Liver (tissue), 9 donors: ENCODE data around the gene COQ2. TPM values are rescaled to one million over a fixed set of nuclear protein-coding genes. Genes with fewer than 3 reads are reported as not detected.
A peak's percentile ranks its signal among the peaks of the same experiment; 100 is the strongest.
"Not testable (repeated sequence)": the region's sequence is repeated elsewhere in the genome, so short reads cannot be mapped to it uniquely, and the experiment has no call there.

Source experiments
- DNase-seq: peaks from one replicate; pipeline ENCODE4 v3.0.0-alpha.2; 2017; ENCODE audit warnings: low spot score
- H3K27ac ChIP-seq, 2 donors: one replicate each; pipeline ENCODE4 v1.7.0; 2013; ENCODE audit warnings: inconsistent platforms in 2 of 2, low read length in 2 of 2, control low read depth in 1 of 2, low read depth in 1 of 2, mild to moderate bottlenecking in 1 of 2
- H3K27me3 ChIP-seq, 4 donors: one replicate each; pipeline versions ENCODE4 v1.6.1 to v1.7.0; 2013; ENCODE audit warnings: low read length in 3 of 4, inconsistent platforms in 1 of 4, mild to moderate bottlenecking in 1 of 4, moderate library complexity in 1 of 4; ENCODE audit not compliant: control insufficient read depth in 4 of 4, insufficient read depth in 4 of 4
- H3K36me3 ChIP-seq, 4 donors: one replicate each; pipeline versions ENCODE4 v1.6.1 to v1.7.0; 2013; ENCODE audit warnings: low read length in 3 of 4, mild to moderate bottlenecking in 3 of 4, low read depth in 1 of 4, moderate library complexity in 1 of 4; ENCODE audit not compliant: control insufficient read depth in 4 of 4, insufficient read depth in 3 of 4
- H3K4me1 ChIP-seq, 4 donors: one replicate each; pipeline versions ENCODE4 v1.6.1 to v1.7.0; 2013; ENCODE audit warnings: low read length in 3 of 4, mild to moderate bottlenecking in 3 of 4, moderate library complexity in 1 of 4; ENCODE audit not compliant: control insufficient read depth in 4 of 4, insufficient read depth in 4 of 4
- H3K4me3 ChIP-seq, 3 donors: one replicate each; pipeline versions ENCODE4 v1.6.1 to v1.7.0; 2013; ENCODE audit warnings: low read length in 3 of 3, control low read depth in 1 of 3, low read depth in 1 of 3, mild to moderate bottlenecking in 1 of 3
- H3K9ac ChIP-seq, 2 donors: one replicate each; pipeline ENCODE4 v1.7.0; 2013; ENCODE audit warnings: low read length in 2 of 2, mild to moderate bottlenecking in 2 of 2, moderate library complexity in 2 of 2, control low read depth in 1 of 2, low read depth in 1 of 2
- H3K9me3 ChIP-seq, 4 donors: one replicate each; pipeline versions ENCODE4 v1.6.1 to v1.7.0; 2013; ENCODE audit warnings: low read length in 3 of 4; ENCODE audit not compliant: control insufficient read depth in 4 of 4
- HNF4A ChIP-seq, 2 donors: conservative IDR thresholded peaks; 2 replicates each; pipeline ENCODE4 v1.6.1; 2016; ENCODE audit warnings: antibody characterized with exemption in 2 of 2, mild to moderate bottlenecking in 2 of 2
- HNF4G ChIP-seq: IDR thresholded peaks from 2 replicates; pipeline ENCODE4 v1.6.1; 2016; ENCODE audit warnings: antibody characterized with exemption
- SP1 ChIP-seq: IDR thresholded peaks from 2 replicates; pipeline ENCODE4 v1.6.1; 2018; ENCODE audit warnings: antibody characterized with exemption, mild to moderate bottlenecking
- WGBS: extraction: QIAGEN DNeasy Blood & Tissue Kit; methylation state at CpG from one replicate; pipeline ENCODE4 v1.1.7; 2013; 5-methylcytosine and 5-hydroxymethylcytosine counted together
- polyA plus RNA-seq, 2 donors: library from polyadenylated mRNA; stranded (reverse) in 1 of 2; unstranded in 1 of 2; fragments of 200-250 nt in 1 of 2; fragments of >200 nt in 1 of 2; fragmentation: Nextera tagmentation in 1 of 2; extraction: Ambion mirVana in 1 of 2; gene quantifications; one replicate each; pipeline versions ENCODE4 v1.2.1 to v1.2.3, GENCODE V29; 2013 to 2015
- total RNA-seq, 2 donors: library from RNA; depleted of rRNA; stranded (reverse); fragments of >200 nt; gene quantifications; one replicate each; pipeline ENCODE4 v1.2.3, GENCODE V29; 2014
- TF ChIP-seq, protein P1 (sequence below): IDR thresholded peaks from 2 replicates; pipeline ENCODE4 v1.6.1; 2016; ENCODE audit warnings: antibody characterized with exemption
- TF ChIP-seq, protein P2 (sequence below): IDR thresholded peaks from 2 replicates; pipeline ENCODE4 v1.6.1; 2016; ENCODE audit warnings: antibody characterized with exemption
- TF ChIP-seq, protein P3 (sequence below): fragments of 150-350 bp; IDR thresholded peaks from 2 replicates; pipeline ENCODE4 v1.5.1; 2017; ENCODE audit warnings: improper control_type of control experiment, low read depth, low read length; ENCODE audit not compliant: missing input control
- TF ChIP-seq, protein P4 (sequence below): IDR thresholded peaks from 2 replicates; pipeline ENCODE4 v1.6.1; 2016; ENCODE audit warnings: antibody characterized with exemption
- donor health status: healthy.
- donor health status: healthy.
- donor health status: healthy.
- donor health status: healthy.
- donor health status: healthy.

Gene COQ2
- total and polyA plus RNA-seq, 4 donors: 8.6 to 13.6 (median 10.8) TPM

DNA sequence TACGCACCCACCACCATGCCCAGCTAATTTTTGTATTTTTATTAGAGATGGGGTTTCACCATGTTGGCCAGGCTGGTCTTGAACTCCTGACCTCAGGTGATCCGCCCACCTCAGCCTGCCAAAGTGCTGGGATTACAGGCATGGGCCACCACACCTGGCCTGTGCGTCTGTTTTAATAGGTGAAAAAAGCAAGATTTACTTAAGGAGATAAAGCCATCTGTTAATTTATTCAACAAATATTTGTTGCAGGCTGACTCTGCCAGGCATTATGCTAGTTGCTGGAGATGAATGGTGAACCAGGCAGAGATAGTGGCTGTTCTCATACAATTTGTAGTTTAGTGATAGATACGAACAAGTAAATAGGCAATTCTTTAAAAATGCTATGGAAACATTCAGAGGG lies 40.7 kb upstream of the COQ2 start:
- H3K9me3 ChIP-seq, DNase-seq, H3K4me1 ChIP-seq, H3K9ac ChIP-seq, H3K36me3 ChIP-seq, H3K27ac ChIP-seq, H3K4me3 ChIP-seq, H3K27me3 ChIP-seq: not testable (repeated sequence)
- WGBS: 67% methylated on average over 4 of the region's 4 CpGs

DNA sequence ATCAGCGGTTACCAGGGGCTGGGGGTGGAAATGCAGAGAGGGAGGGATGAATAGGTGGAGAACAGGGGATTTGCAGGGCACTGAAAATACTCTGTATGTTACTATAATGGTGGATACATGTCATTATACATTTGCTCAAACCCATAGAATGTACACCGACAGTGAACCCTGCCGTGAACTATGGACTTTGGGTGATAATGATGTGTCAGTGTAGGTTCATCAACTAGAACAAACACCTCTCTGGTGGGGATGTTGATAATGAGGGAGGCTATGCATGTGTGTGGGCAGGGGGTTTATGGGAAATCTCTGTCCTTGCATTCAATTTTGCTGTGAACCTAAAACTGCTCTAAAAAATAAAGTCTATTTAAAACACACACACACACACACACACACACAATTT lies 38.5 kb upstream of the COQ2 start:
- Histone ChIP-seq H3K9me3 (no peaks in the 10 kb centered on the region), H3K27ac (no peak overlapping the region), H3K4me3 (no peak overlapping the region), H3K36me3 (no peaks in the 10 kb centered on the region), H3K9ac (no peak overlapping the region), H3K4me1 (peaks cover 0 to 2% (median 0%) of the 10 kb centered on the region in 4 donors), H3K27me3 (no peaks in the 10 kb centered on the region)
- no peak for TF ChIP-seq HNF4G
- TF ChIP-seq, protein P1, sequence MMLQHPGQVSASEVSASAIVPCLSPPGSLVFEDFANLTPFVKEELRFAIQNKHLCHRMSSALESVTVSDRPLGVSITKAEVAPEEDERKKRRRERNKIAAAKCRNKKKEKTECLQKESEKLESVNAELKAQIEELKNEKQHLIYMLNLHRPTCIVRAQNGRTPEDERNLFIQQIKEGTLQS: no peak
- peak in 1 of 2 donors; percentile 32 for TF ChIP-seq HNF4A (conservative IDR thresholded peaks at IDR 0.05)
- TF ChIP-seq SP1: no peak
- WGBS: 55% methylated on average over 3 of the region's 3 CpGs
- no peak for DNase-seq

DNA sequence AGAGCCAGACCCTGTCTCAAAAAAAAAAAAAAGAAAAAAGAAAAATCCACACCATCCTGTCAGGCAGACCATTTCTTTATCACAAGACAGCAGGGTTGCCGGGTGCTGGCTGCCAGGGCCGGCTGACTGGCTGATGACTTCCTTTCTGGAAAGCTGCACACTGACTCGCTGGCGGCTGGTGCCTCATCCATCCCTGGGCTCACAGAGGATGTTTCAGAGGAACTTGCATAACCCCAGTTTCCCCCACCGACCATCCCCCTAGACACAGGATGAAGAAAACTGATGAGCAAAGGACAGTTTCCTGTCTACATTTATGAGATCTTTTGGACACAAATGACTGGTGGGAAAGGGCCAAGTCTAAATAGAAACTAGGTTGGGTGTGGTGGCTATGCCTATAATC lies 36.0 kb upstream of the COQ2 start:
- H3K27ac ChIP-seq: peak overlapping the region in 1 of 2 donors; percentile 16

More for the DNA sequence above, 36.0 kb upstream of the COQ2 start:
- no peaks in the 10 kb centered on the region for H3K9me3 ChIP-seq
- H3K9ac ChIP-seq: no peak overlapping the region
- H3K36me3 ChIP-seq: no peaks in the 10 kb centered on the region
- H3K4me3 ChIP-seq: no peak overlapping the region
- peaks cover 0 to 2% (median 0%) of the 10 kb centered on the region in 4 donors for H3K4me1 ChIP-seq
- H3K27me3 ChIP-seq: no peaks in the 10 kb centered on the region
- no peak for DNase-seq
- WGBS: 76% methylated on average over 5 of the region's 5 CpGs
- TF ChIP-seq, protein P2, sequence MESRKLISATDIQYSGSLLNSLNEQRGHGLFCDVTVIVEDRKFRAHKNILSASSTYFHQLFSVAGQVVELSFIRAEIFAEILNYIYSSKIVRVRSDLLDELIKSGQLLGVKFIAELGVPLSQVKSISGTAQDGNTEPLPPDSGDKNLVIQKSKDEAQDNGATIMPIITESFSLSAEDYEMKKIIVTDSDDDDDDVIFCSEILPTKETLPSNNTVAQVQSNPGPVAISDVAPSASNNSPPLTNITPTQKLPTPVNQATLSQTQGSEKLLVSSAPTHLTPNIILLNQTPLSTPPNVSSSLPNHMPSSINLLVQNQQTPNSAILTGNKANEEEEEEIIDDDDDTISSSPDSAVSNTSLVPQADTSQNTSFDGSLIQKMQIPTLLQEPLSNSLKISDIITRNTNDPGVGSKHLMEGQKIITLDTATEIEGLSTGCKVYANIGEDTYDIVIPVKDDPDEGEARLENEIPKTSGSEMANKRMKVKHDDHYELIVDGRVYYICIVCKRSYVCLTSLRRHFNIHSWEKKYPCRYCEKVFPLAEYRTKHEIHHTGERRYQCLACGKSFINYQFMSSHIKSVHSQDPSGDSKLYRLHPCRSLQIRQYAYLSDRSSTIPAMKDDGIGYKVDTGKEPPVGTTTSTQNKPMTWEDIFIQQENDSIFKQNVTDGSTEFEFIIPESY: no peak
- TF ChIP-seq, protein P3, sequence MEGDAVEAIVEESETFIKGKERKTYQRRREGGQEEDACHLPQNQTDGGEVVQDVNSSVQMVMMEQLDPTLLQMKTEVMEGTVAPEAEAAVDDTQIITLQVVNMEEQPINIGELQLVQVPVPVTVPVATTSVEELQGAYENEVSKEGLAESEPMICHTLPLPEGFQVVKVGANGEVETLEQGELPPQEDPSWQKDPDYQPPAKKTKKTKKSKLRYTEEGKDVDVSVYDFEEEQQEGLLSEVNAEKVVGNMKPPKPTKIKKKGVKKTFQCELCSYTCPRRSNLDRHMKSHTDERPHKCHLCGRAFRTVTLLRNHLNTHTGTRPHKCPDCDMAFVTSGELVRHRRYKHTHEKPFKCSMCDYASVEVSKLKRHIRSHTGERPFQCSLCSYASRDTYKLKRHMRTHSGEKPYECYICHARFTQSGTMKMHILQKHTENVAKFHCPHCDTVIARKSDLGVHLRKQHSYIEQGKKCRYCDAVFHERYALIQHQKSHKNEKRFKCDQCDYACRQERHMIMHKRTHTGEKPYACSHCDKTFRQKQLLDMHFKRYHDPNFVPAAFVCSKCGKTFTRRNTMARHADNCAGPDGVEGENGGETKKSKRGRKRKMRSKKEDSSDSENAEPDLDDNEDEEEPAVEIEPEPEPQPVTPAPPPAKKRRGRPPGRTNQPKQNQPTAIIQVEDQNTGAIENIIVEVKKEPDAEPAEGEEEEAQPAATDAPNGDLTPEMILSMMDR: no peak
- TF ChIP-seq, protein P4, sequence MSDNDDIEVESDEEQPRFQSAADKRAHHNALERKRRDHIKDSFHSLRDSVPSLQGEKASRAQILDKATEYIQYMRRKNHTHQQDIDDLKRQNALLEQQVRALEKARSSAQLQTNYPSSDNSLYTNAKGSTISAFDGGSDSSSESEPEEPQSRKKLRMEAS: peak; percentile 50
